K562 (cell line): Measurements from ENCODE around the gene EIF1B. TPM values are rescaled to one million over a fixed set of nuclear protein-coding genes. Genes with fewer than 3 reads are reported as not detected.

Experiments used
- BRD9 ChIP-seq: fragments of 450-650 bp; IDR thresholded peaks from 2 replicates; pipeline ENCODE4 v1.6.1; 2018; ENCODE audit warnings: low read depth; ENCODE audit not compliant: partially characterized antibody
- CEBPB ChIP-seq: fragments of 450-650 bp; IDR thresholded peaks from 2 replicates; pipeline ENCODE4 v1.6.1; 2016; ENCODE audit warnings: missing genetic modification characterization, missing compliant biosample characterization
- CHAMP1 ChIP-seq: fragments of 450-650 bp; IDR thresholded peaks from 2 replicates; pipeline ENCODE4 v1.6.1; 2016; ENCODE audit warnings: mild to moderate bottlenecking
- DMBX1 ChIP-seq: fragments of 250-450 bp; sonication (Bioruptor Pico); IDR thresholded peaks from 2 replicates; pipeline ENCODE4 v1.8.0; 2022; ENCODE audit warnings: inconsistent platforms, mild to moderate bottlenecking, moderate library complexity, borderline replicate concordance
- EP300 ChIP-seq: IDR thresholded peaks from 2 replicates; pipeline ENCODE4 v1.6.1; 2012; ENCODE audit warnings: low read length, improper control_type of control experiment
- FOSL1 ChIP-seq: fragments of 200-800 bp; sonication (Bioruptor generic); conservative IDR thresholded peaks from 2 replicates; pipeline ENCODE4 v1.6.1; 2016; ENCODE audit warnings: missing genetic modification characterization, missing compliant biosample characterization
- PHF20 ChIP-seq: fragments of 450-650 bp; IDR thresholded peaks from 2 replicates; pipeline ENCODE4 v1.6.1; 2018; ENCODE audit not compliant: partially characterized antibody
- RFX1 ChIP-seq: fragments of 450-650 bp; IDR thresholded peaks from 2 replicates; pipeline ENCODE4 v1.6.1; 2016; ENCODE audit warnings: mild to moderate bottlenecking, moderate library complexity
- STAT5A ChIP-seq: IDR thresholded peaks from 2 replicates; pipeline ENCODE4 v1.6.1; 2012; ENCODE audit warnings: low read length, inconsistent platforms, borderline replicate concordance
- ZNF583 ChIP-seq: fragments of 250-450 bp; sonication (Bioruptor Pico); IDR thresholded peaks from 2 replicates; pipeline ENCODE4 v1.4.0; 2020
- ZNF695 ChIP-seq: fragments of 450-650 bp; formaldehyde crosslinking; IDR thresholded peaks from 2 replicates; pipeline ENCODE4 v1.4.0; 2020; ENCODE audit warnings: mild to moderate bottlenecking, moderate library complexity
- polyA plus RNA-seq, 8 experiments: library from polyadenylated mRNA; depleted of rRNA in 4 of 8; stranded (reverse) in 5 of 8; unstranded in 3 of 8; fragments of >200 nt; fragmentation: Nextera tagmentation in 2 of 8; fragmentation: Illumina TruSeq in 1 of 8; extraction: Ambion mirVana in 2 of 8; extraction: Trizol in 1 of 8; gene quantifications; 2 replicates each; pipeline versions ENCODE4 v1.2.1 to v1.2.3, GENCODE V29; 2011 to 2014; ENCODE audit warnings: inconsistent platforms in 1 of 8, missing spikeins in 1 of 8
- total RNA-seq, 7 experiments: library from RNA; depleted of rRNA in 6 of 7; stranded (reverse); fragments of >200 nt in 6 of 7; fragmentation: Illumina TruSeq in 2 of 7; extraction: Trizol in 2 of 7; gene quantifications; 2 replicates each; pipeline versions ENCODE4 v1.2.1 to v1.2.3, GENCODE V29; 2011 to 2021; ENCODE audit warnings: low replicate concordance in 1 of 7
- TF ChIP-seq, protein P1 (sequence below): fragments of 250-450 bp; sonication (Bioruptor Pico); IDR thresholded peaks from 2 replicates; pipeline ENCODE4 v1.4.0; 2020
- TF ChIP-seq, protein P2 (sequence below): fragments of 450-650 bp; IDR thresholded peaks from 2 replicates; pipeline ENCODE4 v1.6.1; 2017; ENCODE audit warnings: antibody characterized with exemption, mild to moderate bottlenecking
- TF ChIP-seq, protein P3 (sequence below): sonication (generic); IDR thresholded peaks from 2 replicates; pipeline ENCODE4 v1.6.1; 2016

The EIF1B gene
- total and polyA plus RNA-seq, 9 of the 15 experiments (the other 6 are each of a cell fraction or from before 2014, with no cell fraction given) = 18.1 to 184 (median 78.9) TPM

- TF ChIP-seq, protein P1, sequence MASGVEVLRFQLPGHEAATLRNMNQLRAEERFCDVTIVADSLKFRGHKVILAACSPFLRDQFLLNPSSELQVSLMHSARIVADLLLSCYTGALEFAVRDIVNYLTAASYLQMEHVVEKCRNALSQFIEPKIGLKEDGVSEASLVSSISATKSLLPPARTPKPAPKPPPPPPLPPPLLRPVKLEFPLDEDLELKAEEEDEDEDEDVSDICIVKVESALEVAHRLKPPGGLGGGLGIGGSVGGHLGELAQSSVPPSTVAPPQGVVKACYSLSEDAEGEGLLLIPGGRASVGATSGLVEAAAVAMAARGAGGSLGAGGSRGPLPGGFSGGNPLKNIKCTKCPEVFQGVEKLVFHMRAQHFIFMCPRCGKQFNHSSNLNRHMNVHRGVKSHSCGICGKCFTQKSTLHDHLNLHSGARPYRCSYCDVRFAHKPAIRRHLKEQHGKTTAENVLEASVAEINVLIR (CRISPR knock-in tag) = 0 out of 2 replicates have a peak, but pooled peaks have one; percentile 10
- TF ChIP-seq DMBX1 (CRISPR knock-in tag) (0 out of 2 replicates have a peak, but pooled peaks have one; percentile 15), CEBPB (tag) (peak; percentile 64), EP300 (peak; percentile 45; the same call in 1 of the 2 replicates), BRD9 (no peak), PHF20 (no peak), FOSL1 (tag) (peak; percentile 65), RFX1 (0 out of 2 replicates have a peak, but pooled peaks have one; percentile 9), CHAMP1 (no peak), ZNF583 (CRISPR knock-in tag) (0 out of 2 replicates have a peak, but pooled peaks have one; percentile 36), STAT5A (0 out of 2 replicates have a peak, but pooled peaks have one; percentile 4), ZNF695 (CRISPR knock-in tag) (no peak)
- TF ChIP-seq, protein P2, sequence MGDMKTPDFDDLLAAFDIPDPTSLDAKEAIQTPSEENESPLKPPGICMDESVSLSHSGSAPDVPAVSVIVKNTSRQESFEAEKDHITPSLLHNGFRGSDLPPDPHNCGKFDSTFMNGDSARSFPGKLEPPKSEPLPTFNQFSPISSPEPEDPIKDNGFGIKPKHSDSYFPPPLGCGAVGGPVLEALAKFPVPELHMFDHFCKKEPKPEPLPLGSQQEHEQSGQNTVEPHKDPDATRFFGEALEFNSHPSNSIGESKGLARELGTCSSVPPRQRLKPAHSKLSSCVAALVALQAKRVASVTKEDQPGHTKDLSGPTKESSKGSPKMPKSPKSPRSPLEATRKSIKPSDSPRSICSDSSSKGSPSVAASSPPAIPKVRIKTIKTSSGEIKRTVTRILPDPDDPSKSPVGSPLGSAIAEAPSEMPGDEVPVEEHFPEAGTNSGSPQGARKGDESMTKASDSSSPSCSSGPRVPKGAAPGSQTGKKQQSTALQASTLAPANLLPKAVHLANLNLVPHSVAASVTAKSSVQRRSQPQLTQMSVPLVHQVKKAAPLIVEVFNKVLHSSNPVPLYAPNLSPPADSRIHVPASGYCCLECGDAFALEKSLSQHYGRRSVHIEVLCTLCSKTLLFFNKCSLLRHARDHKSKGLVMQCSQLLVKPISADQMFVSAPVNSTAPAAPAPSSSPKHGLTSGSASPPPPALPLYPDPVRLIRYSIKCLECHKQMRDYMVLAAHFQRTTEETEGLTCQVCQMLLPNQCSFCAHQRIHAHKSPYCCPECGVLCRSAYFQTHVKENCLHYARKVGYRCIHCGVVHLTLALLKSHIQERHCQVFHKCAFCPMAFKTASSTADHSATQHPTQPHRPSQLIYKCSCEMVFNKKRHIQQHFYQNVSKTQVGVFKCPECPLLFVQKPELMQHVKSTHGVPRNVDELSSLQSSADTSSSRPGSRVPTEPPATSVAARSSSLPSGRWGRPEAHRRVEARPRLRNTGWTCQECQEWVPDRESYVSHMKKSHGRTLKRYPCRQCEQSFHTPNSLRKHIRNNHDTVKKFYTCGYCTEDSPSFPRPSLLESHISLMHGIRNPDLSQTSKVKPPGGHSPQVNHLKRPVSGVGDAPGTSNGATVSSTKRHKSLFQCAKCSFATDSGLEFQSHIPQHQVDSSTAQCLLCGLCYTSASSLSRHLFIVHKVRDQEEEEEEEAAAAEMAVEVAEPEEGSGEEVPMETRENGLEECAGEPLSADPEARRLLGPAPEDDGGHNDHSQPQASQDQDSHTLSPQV = peak; percentile 10
- TF ChIP-seq, protein P3, sequence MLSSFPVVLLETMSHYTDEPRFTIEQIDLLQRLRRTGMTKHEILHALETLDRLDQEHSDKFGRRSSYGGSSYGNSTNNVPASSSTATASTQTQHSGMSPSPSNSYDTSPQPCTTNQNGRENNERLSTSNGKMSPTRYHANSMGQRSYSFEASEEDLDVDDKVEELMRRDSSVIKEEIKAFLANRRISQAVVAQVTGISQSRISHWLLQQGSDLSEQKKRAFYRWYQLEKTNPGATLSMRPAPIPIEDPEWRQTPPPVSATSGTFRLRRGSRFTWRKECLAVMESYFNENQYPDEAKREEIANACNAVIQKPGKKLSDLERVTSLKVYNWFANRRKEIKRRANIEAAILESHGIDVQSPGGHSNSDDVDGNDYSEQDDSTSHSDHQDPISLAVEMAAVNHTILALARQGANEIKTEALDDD = no peak; the same call in 1 of the 2 replicates
These were observed 27.9 kb downstream of the EIF1B start (continued) for GRCh38 chr3:40337136-40338108.
